Right lobe of liver (tissue), 4 donors: ENCODE data around the gene GSTP1.

Source experiments
- POLR2A ChIP-seq: fragments of 450-650 bp; IDR thresholded peaks from one replicate; pipeline ENCODE4 v1.6.1; 2017; ENCODE audit warnings: antibody characterized with exemption, mild to moderate bottlenecking
- TF ChIP-seq, protein P1 (sequence below), 4 donors: fragments of 200-600 bp in 3 of 4; fragments of 450-650 bp in 1 of 4; IDR thresholded peaks; one replicate each; pipeline versions ENCODE4 v1.5.1 to v1.8.0; 2016 to 2022; ENCODE audit warnings: antibody characterized with exemption in 4 of 4, mild to moderate bottlenecking in 2 of 4
- donor health status: DM: no; HTN: no; CAD: no.
- donor health status: DM: no; HTN: no; CAD: no.
- donor health status: DM: no; HTN: yes; CAD: no.

DNA sequence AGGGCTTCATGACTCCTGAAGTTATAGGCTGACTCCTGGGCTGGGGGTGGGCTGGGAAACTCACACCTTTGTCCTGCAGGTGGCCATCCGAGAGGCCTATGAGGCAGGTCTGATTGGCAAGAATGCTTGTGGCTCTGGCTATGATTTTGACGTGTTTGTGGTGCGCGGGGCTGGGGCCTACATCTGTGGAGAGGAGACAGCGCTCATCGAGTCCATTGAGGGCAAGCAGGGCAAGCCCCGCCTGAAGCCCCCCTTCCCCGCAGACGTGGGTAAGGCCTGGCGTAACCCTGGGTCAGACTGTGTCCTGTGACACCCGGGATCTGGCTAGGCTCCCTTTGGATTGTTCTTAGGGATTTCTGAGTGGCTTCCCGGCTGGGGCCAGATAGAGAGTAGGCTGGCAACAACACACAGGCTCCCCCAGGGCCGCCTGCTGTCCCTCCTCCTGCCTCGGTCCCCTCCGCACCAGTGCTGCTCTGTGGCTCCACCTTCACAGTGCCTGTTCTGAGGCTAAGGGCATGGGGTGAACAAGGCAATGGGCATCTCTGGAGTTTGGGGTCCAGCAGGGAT is 26.8 kb downstream of the GSTP1 start:
- TF ChIP-seq, protein P1, sequence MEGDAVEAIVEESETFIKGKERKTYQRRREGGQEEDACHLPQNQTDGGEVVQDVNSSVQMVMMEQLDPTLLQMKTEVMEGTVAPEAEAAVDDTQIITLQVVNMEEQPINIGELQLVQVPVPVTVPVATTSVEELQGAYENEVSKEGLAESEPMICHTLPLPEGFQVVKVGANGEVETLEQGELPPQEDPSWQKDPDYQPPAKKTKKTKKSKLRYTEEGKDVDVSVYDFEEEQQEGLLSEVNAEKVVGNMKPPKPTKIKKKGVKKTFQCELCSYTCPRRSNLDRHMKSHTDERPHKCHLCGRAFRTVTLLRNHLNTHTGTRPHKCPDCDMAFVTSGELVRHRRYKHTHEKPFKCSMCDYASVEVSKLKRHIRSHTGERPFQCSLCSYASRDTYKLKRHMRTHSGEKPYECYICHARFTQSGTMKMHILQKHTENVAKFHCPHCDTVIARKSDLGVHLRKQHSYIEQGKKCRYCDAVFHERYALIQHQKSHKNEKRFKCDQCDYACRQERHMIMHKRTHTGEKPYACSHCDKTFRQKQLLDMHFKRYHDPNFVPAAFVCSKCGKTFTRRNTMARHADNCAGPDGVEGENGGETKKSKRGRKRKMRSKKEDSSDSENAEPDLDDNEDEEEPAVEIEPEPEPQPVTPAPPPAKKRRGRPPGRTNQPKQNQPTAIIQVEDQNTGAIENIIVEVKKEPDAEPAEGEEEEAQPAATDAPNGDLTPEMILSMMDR (IDR thresholded peaks at IDR 0.05), result no peak
- no peak for TF ChIP-seq POLR2A
